ENCODE results near the gene CRIP1.

CRIP1 gene

DNA sequence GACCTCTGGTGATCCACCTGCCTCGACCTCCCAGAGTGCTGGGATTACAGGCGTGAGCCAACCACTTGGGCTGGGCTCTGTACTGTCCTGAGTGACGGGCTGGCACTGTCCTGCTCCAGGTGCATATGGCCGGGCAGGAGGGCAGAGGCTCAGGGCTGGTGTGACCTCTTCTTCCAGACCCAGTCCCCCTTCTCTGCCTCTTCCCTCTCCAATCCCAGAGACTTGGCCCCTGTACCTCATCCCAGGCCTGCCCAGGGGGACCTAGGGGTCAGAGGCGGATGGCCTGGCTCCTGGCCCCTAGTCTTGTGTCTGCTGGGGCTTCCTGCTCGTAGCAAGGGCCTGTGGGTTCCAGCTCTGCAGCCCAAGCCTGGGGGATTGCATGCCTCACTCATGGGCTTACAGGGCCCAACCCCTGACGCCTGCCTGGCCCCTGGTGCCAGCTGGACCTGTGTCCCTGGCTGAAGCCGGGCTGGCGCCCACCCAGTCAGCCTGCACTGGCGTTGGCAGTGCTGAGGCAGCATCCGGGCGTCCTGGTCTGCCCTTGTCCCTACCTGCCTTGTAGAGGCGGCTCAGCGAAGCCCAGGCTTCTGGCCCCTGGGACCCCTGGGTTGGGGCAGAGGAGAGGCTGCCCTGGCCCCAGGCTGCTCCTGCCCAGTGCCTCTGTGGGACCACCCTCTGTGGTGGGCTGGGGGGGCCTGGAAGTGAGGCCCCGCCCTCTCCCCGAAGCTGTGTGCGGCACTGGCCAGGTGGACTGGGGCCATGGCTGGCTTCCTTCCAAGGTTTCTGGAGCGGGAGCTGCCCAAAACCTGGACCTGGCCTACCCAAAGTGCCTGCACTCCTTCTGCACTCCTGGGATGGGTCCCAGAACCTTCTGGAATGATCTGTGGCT lies 8.7 kb downstream of the CRIP1 start:
- no peak for TF ChIP-seq GATA3 (IDR thresholded peaks at IDR 0.05; ENCODE audit: low read depth, low read length)
- no peak for TF ChIP-seq GATA2 (IDR thresholded peaks at IDR 0.05; ENCODE audit: low read depth, low read length)

DNA sequence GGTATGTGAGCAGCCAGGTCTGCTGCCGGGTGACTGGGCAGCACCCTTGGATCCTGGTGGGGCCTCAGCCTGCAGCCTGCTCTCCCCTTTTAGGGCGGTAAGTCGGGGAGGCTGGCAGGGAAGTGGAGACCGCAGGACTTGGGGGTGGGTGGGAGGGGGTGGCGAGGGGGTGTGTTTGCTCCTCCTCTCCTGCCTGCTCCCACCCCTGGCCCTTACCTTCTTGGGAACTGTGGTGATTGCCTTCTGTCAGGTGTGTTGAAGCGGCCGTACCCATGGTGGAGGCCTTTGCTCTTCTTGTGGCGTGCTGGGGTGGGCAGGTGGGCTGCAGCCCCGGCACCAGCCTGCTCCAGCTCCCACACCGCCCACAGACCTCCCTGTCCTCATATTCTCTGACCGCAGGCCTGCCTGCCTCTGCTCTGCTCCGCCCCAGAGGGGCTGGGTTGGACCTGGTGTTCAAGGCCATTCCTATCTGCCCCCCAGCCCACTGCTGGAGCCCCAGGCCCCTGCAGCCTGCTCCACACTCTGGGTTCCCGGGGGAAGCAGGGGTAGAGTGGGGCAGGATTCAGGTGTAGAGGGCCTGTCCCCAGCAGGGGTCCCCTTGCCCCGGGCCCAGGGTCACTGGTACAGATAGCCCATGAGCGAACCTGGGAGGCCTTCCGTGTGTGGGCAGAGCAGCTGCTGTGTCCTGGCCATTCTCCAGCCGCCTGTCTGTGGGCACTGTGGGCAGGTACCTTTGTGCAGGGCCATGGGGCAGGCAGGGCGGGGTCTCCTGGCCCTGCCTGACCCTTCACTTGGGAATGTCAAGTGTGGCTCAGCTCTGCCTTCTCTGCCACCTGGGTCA lies 9.5 kb downstream of the CRIP1 start:
- no peak for TF ChIP-seq GATA2 (IDR thresholded peaks at IDR 0.05; ENCODE audit: low read depth, low read length)

DNA sequence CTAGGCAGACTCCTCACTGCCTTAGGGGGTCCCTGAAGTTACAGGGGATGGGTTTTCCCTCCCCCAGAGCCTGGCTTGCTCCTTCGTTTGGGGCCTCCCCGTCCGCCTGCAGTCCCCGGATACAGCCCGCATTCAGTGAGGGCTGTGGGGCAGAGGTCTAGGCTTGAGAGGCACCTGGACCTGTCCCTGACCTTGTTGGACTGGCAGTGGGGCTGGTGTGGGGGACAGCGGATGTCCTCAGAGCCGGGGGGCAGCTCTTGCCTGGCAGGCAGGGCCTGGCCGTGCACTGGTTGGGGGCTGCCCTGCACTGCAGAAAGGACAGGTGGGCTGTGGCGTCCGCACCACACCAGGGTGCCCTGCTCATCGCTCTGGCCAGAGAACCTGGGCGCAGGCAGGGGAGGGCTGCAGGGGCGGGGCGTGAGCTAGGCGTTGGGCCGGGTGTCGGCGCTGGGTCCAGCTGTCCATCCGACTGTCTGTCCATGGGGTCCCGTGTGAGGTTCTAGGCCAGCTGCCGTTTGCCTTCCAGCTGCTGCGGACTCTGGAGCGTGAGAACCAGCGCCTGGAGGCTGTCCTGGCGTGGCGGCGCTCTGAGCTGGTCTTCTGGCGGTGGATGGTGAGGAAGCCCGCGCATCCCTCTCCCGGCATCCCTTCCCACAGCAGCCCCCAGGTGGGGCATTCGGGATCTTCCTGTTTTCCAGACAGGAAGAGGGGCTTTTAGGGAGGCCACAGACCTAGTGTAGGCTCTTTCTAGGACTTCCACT lies 10.3 kb downstream of the CRIP1 start:
- no peak for TF ChIP-seq GATA2 (IDR thresholded peaks at IDR 0.05; ENCODE audit: low read depth, low read length)

DNA sequence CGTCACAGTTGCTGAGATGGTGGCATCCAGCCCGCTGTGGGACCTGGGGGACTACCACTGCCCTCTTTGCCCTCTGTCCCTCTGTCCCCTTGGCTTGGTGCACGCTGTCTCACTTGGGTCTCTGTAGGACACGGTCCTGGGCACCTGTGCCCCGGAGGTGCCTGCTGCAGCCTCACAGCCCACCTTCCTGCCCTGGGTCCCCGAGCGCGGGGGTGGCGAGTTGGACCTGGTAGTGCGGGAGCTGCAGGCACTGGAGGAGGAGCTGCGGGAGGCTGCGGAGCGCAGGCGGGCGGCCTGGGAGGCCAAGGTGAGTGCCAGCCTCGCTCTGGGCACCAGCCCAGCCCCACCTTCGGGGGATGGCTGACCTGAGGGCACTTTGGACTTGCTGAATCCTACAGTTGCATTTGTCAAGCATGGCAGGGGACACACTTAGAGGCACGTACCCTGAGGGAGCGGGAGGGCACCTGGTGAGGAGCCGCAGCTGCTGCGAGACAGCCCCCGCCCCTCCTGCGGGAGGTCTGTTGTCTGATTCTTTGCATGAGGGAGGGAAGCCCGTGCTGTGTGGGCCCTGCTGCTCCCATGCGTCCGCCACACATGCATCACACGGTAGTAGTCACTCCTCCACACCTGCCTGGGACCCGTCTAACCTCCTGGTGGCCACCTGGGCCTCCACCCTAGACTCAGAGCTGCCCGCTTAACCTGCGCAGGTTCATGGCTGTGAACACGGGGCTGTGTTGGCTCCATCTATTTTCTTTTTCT lies 11.2 kb downstream of the CRIP1 start:
- TF ChIP-seq GATA2 (IDR thresholded peaks at IDR 0.05; ENCODE audit: low read depth, low read length) (no peak), GATA3 (IDR thresholded peaks at IDR 0.05; ENCODE audit: low read depth, low read length) (no peak)

DNA sequence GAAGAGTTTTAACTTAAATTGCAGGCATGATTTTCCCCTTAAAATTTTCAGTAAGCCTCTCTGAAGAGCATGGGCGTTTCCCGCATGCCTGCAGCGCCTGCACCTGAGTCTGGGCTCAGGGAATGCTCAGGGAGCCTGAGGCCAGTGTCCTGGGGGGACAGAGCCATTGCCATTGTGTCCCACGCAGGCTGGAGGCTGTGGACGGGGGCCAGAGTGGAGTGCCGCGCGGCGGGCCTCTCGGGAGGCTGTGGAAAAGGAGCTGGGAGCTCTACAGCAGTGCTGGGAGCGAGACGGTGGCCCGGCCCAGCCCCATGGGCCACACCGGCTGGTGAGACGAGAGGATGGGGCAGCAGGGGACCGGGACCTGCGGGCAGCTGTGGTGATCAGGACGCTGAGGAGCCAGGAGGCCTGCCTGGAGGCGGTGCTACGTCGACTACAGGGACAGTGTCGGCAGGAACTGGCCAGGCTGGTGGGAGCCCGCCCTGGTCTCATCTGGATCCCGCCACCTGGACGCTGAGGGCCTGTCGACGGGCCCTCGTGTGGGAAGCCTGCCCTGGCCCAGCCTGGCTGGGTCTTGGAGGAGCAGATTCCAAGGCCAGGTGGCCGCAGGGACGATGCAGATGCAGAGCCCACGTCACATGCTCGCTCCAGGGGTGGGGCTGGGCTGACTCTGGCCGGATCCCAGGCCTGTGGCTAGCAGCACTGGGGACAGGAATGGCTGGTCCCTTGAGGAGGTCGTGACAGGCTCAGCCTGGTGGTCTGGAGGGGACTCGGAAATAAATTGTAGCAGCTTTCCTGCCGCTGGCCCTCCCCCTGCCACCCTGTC lies 12.0 kb downstream of the CRIP1 start:
- TF ChIP-seq GATA2 (IDR thresholded peaks at IDR 0.05; ENCODE audit: low read depth, low read length) = no peak
- no peak for TF ChIP-seq GATA3 (IDR thresholded peaks at IDR 0.05; ENCODE audit: low read depth, low read length)

DNA sequence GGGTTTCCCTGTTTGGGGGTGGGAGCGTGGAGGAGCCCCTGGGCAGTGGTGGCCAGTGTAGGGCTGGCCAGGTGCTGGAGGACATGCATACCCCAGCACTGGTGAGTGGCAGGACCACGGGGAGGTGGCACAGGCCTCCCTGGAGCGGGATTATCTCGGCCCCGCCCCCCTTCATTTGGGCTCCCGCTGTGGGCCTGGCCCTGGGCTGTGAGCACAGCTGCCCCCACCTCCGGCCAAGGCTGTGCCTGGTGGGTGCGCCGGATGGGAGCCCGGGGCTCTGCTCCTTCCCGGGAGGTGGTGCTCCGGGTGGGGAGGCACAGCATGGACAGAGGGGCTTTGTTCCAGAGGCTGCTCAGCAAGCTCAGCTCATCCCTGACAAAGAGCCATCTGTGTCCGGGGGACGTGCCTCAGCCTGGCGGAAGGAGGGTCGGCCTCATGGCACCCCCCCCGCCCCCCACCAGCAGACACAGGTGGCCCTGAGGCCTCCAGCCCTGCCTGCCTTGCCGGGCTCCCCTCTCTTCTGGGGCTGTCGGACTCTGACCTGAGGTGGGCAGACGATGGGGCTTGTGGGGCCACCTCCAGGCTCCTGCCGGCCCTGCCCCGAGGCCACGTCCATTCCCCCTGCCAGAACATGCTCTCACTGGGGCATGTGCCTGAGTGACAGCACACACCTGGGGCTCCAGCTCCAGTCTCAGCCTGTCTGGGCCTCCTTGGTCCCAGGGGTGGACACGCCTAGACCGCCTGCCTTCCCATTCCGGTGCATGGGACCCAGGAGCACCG lies 12.8 kb downstream of the CRIP1 start:
- TF ChIP-seq GATA2 (IDR thresholded peaks at IDR 0.05; ENCODE audit: low read depth, low read length) (no peak), GATA3 (IDR thresholded peaks at IDR 0.05; ENCODE audit: low read depth, low read length) (no peak)

DNA sequence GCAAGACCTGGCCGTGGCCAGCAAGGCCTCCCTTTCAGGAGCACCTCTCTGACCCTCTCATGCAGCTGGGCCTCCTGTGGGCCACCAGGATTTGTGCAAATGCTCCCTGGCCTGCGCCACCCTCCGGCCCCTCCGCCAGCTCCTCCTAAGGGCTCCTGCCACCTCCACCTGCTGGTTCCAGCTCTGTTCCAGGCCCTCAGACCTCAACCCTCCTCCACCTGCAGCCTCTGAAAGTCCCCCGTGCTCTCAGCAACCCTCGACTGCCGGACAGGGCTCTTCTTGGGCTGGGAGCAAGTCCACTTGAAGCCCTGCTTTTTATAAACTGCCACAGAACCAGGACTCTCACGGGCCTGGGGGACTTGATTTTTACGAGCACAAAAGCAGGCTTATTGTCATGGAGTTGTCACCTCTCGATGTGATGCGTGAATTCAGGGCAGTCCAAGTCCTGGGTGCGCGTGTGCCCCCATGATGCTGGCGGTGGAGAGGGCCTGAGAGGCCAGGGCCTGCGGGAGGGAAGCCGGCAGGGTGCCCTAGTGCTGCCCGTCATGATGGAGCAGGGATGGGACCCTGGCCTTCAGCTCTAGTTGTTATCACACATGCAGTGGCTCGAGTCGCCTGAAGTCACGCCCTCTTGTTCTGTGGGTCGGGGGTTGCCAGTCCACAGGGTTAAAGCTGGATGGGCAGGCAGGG lies 13.5 kb downstream of the CRIP1 start:
- TF ChIP-seq GATA2 (IDR thresholded peaks at IDR 0.05; ENCODE audit: low read depth, low read length) = no peak
- no peak for TF ChIP-seq GATA3 (IDR thresholded peaks at IDR 0.05; ENCODE audit: low read depth, low read length)

DNA sequence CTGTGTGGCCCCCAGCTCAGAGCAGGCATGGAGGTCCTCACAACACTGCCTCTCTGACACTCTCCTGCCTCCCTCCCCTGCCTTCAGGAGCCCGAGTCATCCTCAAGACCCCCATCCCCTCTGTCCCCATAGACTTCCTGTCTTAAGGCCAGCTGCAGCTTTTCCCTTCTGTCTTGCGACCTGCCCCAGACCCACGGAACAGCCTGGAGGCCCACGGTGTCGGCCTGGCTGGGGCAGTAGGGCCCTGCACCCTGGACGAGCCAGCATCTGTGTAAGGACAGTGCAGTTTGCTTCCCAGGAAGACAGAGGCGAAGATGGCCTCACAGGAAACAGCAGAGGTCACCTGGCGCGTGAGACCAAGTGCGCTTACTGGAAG lies 14.0 kb downstream of the CRIP1 start:
- TF ChIP-seq GATA2 (IDR thresholded peaks at IDR 0.05; ENCODE audit: low read depth, low read length) (no peak), GATA3 (IDR thresholded peaks at IDR 0.05; ENCODE audit: low read depth, low read length) (no peak)

DNA sequence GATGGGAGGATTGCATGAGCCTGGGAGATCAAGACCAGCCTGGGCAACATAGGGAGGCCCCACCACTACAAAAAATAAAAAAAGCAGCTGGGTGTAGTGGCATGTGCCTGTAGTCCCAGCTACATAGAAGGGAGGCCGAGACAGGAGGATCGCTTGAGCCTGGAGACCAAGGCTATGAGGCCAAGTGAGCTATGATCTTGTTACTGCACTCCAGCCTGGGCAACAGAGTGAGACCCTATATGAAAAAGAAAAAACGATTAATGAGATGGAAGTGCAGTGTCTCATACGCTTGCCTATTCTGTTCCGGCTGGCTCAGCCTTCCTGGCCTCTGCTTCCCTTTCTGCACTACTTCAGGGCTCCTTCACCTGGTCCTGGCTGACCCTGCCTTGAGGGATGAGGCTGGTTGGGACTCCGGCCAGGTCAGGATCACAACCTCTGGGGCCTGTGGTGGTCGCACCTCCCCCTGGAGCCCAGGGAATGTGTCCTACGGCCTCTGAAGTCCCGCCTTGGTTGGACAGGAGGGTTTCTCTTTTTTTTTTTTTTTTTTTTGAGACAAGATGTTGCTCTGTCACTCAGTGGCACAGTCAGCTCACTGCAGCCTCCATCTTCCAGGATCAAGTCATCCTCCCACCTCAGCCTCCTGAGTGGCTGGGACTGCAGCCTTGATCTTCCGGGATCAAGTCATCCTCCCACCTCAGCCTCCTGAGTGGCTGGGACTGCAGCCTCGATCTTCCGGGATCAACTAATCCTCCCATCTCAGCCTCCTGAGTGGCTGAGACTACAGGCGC lies 15.0 kb downstream of the CRIP1 start:
- TF ChIP-seq GATA2 (IDR thresholded peaks at IDR 0.05; ENCODE audit: low read depth, low read length) = no peak
- TF ChIP-seq GATA3 (IDR thresholded peaks at IDR 0.05; ENCODE audit: low read depth, low read length) = no peak

DNA sequence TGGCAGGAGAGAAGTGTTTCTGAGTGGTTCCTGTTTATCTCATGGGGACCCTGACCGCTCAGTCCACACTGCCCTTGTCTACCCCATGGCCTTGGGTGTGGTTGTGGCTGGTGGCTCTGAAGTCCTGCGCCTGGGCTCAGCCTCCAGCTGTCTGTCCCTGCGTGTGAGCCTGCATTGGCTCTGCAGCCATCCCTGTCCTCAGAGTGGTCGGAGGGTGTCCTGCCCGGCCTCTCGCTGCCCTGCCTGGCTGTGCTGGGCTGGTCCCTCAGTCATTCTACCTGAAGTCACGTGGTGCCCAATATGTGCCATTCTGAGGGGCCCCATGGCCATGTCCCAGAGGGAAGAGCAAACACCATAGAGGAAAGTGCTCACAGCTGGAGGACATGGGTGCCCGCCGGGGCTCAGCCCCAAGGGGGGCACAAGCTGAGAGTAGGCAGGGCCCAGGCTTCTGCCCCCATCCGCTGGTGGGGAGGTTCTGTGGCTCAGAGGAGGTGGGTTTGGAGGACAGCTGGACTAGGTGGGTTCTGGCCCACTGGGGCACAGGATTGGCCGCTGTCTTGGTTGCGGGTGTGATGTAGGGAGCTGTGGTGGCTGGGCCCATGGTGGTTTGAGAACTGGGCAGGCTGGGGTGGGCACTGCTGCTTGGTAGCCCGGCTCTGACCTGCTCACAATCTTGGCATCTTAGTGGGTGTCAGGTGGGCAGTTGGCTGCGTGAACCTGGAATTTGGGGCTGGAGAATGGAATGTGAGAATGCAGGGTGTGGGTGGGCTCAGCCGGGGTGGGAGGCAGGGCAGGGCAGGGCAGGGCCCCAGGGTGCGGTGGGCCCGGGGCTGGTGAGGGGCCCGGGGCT lies 16.0 kb downstream of the CRIP1 start:
- no peak for TF ChIP-seq GATA3 (IDR thresholded peaks at IDR 0.05; ENCODE audit: low read depth, low read length)
